Muscle of leg (tissue), 11 donors: ENCODE data around the gene LAMTOR2. TPM values are rescaled to one million over a fixed set of nuclear protein-coding genes. Genes with fewer than 3 reads are reported as not detected.
"Not testable (repeated sequence)": the region's sequence is repeated elsewhere in the genome, so short reads cannot be mapped to it uniquely, and the experiment has no call there.

Experiments used
- DNase-seq: peaks from one replicate; pipeline ENCODE4 v3.0.0; 2013
- H3K27ac ChIP-seq: one replicate; pipeline ENCODE4 v1.5.1; 2013; ENCODE audit warnings: mild to moderate bottlenecking, low read length, control low read depth
- H3K27me3 ChIP-seq: one replicate; pipeline ENCODE4 v1.6.1; 2013; ENCODE audit warnings: low read length; ENCODE audit not compliant: control insufficient read depth, insufficient read depth
- H3K36me3 ChIP-seq: one replicate; pipeline ENCODE4 v1.6.1; 2013; ENCODE audit warnings: low read length; ENCODE audit not compliant: control insufficient read depth, insufficient read depth
- H3K4me1 ChIP-seq: one replicate; pipeline ENCODE4 v1.6.1; 2013; ENCODE audit warnings: low read length; ENCODE audit not compliant: control insufficient read depth, insufficient read depth
- H3K4me3 ChIP-seq: one replicate; pipeline ENCODE4 v1.5.1; 2013; ENCODE audit warnings: low read length, control low read depth
- H3K9me3 ChIP-seq: replicated peaks from 2 replicates; pipeline ENCODE4 v1.6.1; 2013; ENCODE audit warnings: low read depth, low read length; ENCODE audit not compliant: control insufficient read depth
- WGBS: methylation state at CpG from one replicate; pipeline ENCODE4 v1.1.5; 2013; ENCODE audit warnings: missing lambda C conversion rate; ENCODE audit not compliant: insufficient coverage; 5-methylcytosine and 5-hydroxymethylcytosine counted together
- polyA plus RNA-seq, 8 donors: library from polyadenylated mRNA; unstranded; fragments of 120-200 nt; gene quantifications; one replicate each; pipeline versions ENCODE4 v1.2.1 to v1.2.3, GENCODE V29; 2013; ENCODE audit warnings: inconsistent platforms in 1 of 8, low replicate concordance in 1 of 8; ENCODE audit not compliant: insufficient read length in 8 of 8, insufficient read depth in 1 of 8
- total RNA-seq: library from RNA; stranded (reverse); fragments of 120-200 nt; gene quantifications from one replicate; pipeline ENCODE4 v1.2.4, GENCODE V29; 2013

LAMTOR2 gene
- total and polyA plus RNA-seq, 9 donors: 38.7 to 53.7 (median 46.3) TPM

DNA sequence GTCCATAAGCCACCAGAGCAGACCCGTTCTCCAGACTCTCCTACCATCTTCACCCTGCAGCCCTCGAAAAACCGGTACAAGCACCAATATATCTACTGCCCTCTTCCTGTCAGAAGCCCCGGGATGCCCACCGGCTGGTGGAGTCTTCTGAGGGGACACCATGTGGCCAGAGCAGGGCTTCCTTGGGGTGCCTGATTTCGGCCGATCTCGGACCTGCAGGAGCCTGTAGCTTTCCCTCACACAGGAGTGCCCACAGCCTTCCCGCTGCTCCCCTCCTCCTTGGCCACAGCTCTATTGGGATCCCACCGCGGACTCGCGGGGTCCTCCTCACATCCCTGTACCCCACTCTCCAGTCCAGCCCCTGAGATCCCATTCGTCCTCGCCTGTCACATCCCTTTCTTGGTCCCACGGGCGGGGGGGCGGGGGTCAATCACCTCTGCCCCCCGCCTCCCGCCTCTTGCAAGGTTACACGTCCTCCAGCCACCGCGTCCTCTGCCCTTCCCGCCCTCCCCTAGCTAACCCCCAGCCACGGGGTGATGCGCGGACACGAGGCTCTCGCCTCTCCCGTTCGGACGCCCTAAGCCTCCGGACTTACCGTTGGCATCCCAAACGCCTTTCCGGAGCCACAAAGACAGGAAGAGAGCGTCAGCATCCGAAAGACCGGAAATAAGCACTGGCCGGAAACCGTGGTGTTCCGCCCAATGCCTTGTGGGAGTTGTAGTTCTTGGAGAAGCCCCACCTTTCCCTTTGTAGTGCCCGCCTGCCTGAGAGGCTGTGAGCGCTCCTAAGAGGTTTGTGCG, 34.1 kb upstream of the LAMTOR2 start, which contains the start of gene SSR2:
TSS of gene SSR2 (minus strand) at position 659 of the 800 bp plus-strand sequence. CDS start 784 bp downstream, outside the sequence.
- peak; percentile 98 for DNase-seq
- Histone ChIP-seq H3K27ac (peak within 1 kb of the TSS; percentile 79), H3K27me3 (no peaks in the 10 kb centered on the region), H3K4me3 (peak within 1 kb of the TSS; percentile 68), H3K4me1 (peaks cover 5% of the 10 kb centered on the region), H3K9me3 (no peaks in the 10 kb centered on the region), H3K36me3 (peaks cover 36% of the 10 kb centered on the region)
- under 1% methylated on average over 45 of the region's 45 CpGs for WGBS

DNA sequence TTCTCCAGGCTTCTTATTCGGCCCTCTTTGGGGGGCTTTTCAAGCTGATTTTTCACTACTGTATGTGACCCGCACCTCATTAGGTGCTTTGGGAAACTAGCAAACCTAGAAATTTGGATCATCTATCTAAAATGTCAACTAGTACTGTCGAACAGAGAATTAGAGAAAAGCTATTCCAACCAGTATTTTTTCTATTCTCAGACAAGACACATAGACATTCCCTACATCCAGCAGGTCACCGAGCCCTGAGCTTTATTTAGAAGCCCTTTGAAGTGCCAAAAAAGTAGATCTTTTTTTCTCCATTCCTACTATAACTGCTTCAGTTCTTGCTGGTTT, 33.5 kb upstream of the LAMTOR2 start:
- H3K9me3 ChIP-seq: no peaks in the 10 kb centered on the region
- DNase-seq: peak; percentile 13
- no CpG with 5 or more reads among the region's 4 CpGs for WGBS
- H3K4me1 ChIP-seq: peaks cover 5% of the 10 kb centered on the region
- H3K27ac ChIP-seq: no peak overlapping the region
- no peaks in the 10 kb centered on the region for H3K27me3 ChIP-seq
- peak overlapping the region; percentile 68 for H3K4me3 ChIP-seq
- peaks cover 31% of the 10 kb centered on the region for H3K36me3 ChIP-seq

DNA sequence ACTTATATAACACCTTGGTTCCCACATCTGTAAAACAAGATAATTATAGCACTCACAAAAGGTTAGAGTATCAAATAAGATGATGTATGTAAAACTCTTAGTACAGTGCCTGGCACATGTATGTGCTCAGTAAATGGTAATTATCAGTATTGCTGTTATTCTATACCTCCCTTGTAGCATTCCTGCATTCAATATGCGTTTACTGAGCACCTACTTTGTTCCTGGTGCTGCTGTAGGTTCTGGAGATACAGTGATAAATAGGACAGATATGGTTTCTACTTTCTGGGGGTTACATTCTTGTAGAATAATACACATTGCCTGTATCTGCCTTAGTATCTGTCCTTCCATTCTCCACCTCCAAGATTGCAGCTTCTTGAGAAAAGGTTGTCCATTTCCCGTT, 32.6 kb upstream of the LAMTOR2 start:
- Histone ChIP-seq H3K27ac (no peak overlapping the region), H3K9me3 (no peaks in the 10 kb centered on the region), H3K4me1 (peaks cover 5% of the 10 kb centered on the region), H3K27me3 (no peaks in the 10 kb centered on the region), H3K4me3 (no peak overlapping the region), H3K36me3 (peaks cover 25% of the 10 kb centered on the region)
- no peak for DNase-seq
- WGBS: 63% methylated on average over 1 of the region's 2 CpGs

DNA sequence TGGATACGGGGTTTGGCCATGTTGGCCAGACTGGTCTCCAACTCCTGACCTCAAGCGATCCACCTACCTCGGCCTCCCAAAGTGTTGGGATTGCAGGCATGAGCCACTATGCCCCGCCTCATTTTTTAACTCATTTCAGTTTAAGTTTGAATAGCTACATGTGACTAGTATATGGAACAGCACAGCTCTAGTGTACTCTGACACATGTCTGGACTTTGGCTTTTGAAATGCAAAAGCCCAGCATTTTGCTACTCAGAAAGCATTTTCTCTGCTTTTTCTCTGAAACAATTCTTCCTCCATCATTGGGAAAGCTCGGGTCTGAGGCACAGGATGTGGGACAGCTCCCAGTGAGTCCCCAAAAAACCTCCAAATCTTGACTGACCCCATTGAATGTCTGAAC, 29.8 kb upstream of the LAMTOR2 start:
- no peaks in the 10 kb centered on the region for H3K9me3 ChIP-seq
- peaks cover 1% of the 10 kb centered on the region for H3K36me3 ChIP-seq
- no peaks in the 10 kb centered on the region for H3K27me3 ChIP-seq
- 62% methylated on average over 2 of the region's 5 CpGs for WGBS
- no peak overlapping the region for H3K4me3 ChIP-seq
- H3K27ac ChIP-seq: no peak overlapping the region
- H3K4me1 ChIP-seq: peaks cover 4% of the 10 kb centered on the region
- DNase-seq: no peak

DNA sequence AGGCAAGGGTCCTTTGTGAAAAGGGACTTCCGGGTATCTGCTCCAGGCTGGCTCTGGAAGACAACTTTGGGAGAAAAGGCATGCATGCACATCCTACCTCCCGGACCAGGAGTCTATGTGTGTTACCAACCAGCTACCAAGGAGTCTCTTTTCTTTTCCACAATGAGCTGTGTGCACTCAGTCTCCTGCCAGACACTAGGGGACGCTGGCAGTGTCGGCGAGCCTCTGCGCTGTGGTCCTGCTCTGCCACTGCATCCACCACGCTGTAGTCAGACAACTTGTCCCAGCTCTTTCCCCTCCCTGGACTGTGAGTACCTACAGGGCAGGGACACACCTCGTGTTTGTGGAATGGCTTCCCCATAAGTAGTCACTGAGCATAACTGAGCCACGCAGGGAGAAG, 28.7 kb upstream of the LAMTOR2 start:
- Histone ChIP-seq H3K9me3 (no peaks in the 10 kb centered on the region), H3K27me3 (no peaks in the 10 kb centered on the region), H3K4me1 (no peaks in the 10 kb centered on the region), H3K27ac (no peak overlapping the region), H3K4me3 (no peak overlapping the region), H3K36me3 (no peaks in the 10 kb centered on the region)
- 15% methylated on average over 8 of the region's 9 CpGs for WGBS
- DNase-seq: no peak

DNA sequence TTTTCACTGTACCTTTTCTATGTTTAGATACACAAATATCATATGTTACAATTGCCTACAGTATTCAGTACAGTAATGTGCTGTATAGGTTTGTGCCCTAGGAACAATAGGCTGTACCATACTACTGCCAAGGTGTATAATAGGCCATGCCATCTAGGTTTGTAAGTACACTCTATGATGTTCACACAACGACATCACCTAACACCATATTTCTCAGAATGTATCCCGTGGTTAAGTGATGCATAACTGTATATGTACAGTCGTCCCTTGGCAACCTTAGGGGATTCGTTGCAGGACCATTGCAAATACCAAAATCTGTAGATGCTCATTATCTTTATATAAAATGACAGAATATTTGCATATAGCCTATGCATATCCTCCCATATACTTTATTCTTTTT, 28.0 kb upstream of the LAMTOR2 start:
- Histone ChIP-seq H3K4me1 (no peaks in the 10 kb centered on the region), H3K9me3 (no peaks in the 10 kb centered on the region), H3K4me3 (no peak overlapping the region), H3K36me3 (no peaks in the 10 kb centered on the region), H3K27me3 (no peaks in the 10 kb centered on the region), H3K27ac (no peak overlapping the region)
- no CpG with 5 or more reads among the region's 4 CpGs for WGBS
- DNase-seq: no peak

DNA sequence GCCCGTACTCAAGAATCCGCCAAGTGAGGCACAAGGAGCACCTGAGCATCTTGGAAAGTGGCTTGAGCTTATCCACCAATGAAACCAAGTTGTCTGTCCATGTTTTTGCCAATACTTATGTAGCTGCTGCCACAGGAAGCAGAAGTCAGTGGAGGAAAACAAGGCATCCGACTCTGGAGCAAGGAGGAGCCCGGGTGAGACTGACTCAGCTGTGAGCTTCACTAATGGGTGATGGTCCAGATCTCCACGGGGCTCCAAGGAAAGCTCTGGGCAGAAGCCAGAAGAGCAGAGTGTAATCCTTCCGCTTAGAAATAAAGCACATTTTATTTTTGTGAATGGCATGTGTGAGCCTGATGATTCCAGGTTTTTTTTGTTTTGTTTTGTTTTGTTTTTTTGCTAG, 21.6 kb upstream of the LAMTOR2 start:
- 50% methylated on average over 3 of the region's 6 CpGs for WGBS
- peaks cover 16% of the 10 kb centered on the region for H3K36me3 ChIP-seq
- H3K9me3 ChIP-seq: no peaks in the 10 kb centered on the region
- no peak overlapping the region for H3K4me3 ChIP-seq
- H3K27me3 ChIP-seq: no peaks in the 10 kb centered on the region
- H3K27ac ChIP-seq: no peak overlapping the region
- no peaks in the 10 kb centered on the region for H3K4me1 ChIP-seq
- no peak for DNase-seq

DNA sequence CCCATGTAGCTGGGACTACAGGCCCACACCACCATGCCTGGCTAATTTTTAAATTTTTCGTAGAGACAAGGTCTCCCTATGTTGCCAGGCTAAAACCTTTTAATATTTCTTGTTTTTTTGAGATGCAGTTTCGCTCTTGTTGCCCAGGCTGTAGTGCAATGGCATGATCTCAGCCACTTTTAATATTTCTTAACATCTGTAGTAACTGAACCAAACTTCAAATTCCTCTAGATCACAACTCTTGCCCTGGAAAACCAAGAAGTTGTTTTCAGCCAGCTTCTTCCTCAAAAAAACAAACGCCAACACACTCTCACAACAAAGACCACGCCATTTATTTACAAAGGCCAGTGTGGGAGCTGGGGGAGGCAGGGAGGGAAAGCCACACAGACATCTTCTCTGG, 19.6 kb upstream of the LAMTOR2 start:
- H3K36me3 ChIP-seq: peaks cover 28% of the 10 kb centered on the region
- WGBS: 71% methylated on average over 1 of the region's 4 CpGs

DNA sequence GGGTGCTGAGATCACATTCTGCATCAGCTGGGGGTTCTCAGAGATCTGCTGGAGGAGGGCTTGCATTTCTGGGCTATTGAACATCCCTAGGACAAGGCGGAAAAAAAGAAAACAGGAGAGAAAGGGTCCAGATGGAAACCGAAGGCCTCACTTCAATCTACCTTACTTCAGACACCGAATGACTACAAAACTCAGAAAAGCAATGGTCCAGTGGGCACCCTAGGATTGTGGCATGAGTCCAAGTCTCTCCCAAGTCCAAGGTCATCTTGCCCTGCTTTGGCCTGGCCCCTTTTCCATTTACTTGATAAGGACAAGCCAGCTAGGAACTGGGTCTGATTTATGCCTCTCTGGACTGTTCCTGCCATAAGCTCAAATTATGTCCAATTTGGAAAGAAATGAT, 11.8 kb upstream of the LAMTOR2 start:
- Histone ChIP-seq H3K36me3 (peaks cover 63% of the 10 kb centered on the region), H3K4me3 (no peak overlapping the region), H3K9me3 (no peaks in the 10 kb centered on the region), H3K27ac (no peak overlapping the region), H3K4me1 (no peaks in the 10 kb centered on the region), H3K27me3 (no peaks in the 10 kb centered on the region)
- no peak for DNase-seq
- WGBS: 100% methylated on average over 1 of the region's 3 CpGs

More for the DNA sequence above, 19.6 kb upstream of the LAMTOR2 start:
- H3K4me3 ChIP-seq, H3K9me3 ChIP-seq, H3K4me1 ChIP-seq, DNase-seq, H3K27ac ChIP-seq, H3K27me3 ChIP-seq: not testable (repeated sequence)

DNA sequence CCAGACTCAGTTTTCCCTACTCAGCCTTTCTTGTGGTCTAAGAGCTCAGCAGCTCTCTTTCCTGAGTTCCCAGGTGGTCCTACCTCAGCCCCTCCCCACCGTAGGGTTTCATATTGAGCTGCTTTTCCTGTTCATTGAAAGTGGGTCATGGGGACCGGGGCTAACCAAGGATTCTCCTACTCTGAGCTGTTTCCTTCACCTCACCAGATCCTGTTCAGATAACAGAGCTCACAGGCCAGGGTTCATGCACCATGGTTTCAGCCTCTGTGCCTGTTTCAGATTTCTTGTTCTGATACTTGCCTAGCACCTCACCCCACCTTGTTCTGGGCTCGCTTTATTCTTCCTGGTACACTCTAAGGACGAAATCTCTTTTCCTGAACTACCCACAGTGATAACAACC, 9.5 kb upstream of the LAMTOR2 start:
- WGBS: 94% methylated on average over 4 of the region's 4 CpGs
- Histone ChIP-seq H3K27me3 (no peaks in the 10 kb centered on the region), H3K4me3 (no peak overlapping the region), H3K9me3 (no peaks in the 10 kb centered on the region), H3K36me3 (peaks cover 72% of the 10 kb centered on the region), H3K27ac (no peak overlapping the region), H3K4me1 (peaks cover 1% of the 10 kb centered on the region)
- no peak for DNase-seq
